ENCODE data around the gene SCNN1B. TPM values are rescaled to one million over a fixed set of nuclear protein-coding genes. Genes with fewer than 3 reads are reported as not detected.

Gene SCNN1B
- total and polyA plus RNA-seq, 9 donors, result 0.13 to 2.5 (median 1.0) TPM; not detected in 1

DNA sequence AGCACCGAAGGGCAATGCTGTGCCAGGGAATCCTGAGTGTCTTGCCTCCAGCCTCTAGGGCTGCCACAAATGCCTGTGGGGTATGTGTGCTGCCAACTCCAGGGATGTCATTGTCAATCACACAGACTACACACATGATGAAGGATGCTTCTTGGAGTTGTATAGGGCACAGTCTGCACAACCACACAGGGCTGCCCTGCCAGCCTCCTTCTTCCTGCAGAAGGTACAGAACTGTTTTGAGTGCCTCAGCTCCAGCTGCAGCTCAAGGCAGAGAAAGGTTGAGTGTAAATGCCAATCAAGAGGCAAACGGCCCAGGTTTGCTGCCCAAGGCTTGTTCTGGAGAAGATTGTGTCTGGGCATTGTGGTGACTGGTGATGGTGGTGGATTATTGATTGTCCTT, 15.6 kb downstream of the SCNN1B start:
- Histone ChIP-seq H3K4me1 (ENCODE audit: insufficient read depth) (no peaks in the 10 kb centered on the region), H3K36me3 (no peaks in the 10 kb centered on the region), H3K27ac (no peak overlapping the region), H3K4me3 (no peak overlapping the region), H3K27me3 (no peaks in the 10 kb centered on the region), H3K9me3 (no peaks in the 10 kb centered on the region)
- no peak for DNase-seq
- 48 to 64% (median 53%) methylated on average over 2 of the region's 2 CpGs for WGBS, 3 donors
- TF ChIP-seq POLR2A (IDR thresholded peaks at IDR 0.05), result no peak
- no peak for TF ChIP-seq EP300 (IDR thresholded peaks at IDR 0.05)
- TF ChIP-seq, protein P1, sequence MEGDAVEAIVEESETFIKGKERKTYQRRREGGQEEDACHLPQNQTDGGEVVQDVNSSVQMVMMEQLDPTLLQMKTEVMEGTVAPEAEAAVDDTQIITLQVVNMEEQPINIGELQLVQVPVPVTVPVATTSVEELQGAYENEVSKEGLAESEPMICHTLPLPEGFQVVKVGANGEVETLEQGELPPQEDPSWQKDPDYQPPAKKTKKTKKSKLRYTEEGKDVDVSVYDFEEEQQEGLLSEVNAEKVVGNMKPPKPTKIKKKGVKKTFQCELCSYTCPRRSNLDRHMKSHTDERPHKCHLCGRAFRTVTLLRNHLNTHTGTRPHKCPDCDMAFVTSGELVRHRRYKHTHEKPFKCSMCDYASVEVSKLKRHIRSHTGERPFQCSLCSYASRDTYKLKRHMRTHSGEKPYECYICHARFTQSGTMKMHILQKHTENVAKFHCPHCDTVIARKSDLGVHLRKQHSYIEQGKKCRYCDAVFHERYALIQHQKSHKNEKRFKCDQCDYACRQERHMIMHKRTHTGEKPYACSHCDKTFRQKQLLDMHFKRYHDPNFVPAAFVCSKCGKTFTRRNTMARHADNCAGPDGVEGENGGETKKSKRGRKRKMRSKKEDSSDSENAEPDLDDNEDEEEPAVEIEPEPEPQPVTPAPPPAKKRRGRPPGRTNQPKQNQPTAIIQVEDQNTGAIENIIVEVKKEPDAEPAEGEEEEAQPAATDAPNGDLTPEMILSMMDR (IDR thresholded peaks at IDR 0.05), result no peak
- intact Hi-C loops (cut with DNase I), result no loop called here

DNA sequence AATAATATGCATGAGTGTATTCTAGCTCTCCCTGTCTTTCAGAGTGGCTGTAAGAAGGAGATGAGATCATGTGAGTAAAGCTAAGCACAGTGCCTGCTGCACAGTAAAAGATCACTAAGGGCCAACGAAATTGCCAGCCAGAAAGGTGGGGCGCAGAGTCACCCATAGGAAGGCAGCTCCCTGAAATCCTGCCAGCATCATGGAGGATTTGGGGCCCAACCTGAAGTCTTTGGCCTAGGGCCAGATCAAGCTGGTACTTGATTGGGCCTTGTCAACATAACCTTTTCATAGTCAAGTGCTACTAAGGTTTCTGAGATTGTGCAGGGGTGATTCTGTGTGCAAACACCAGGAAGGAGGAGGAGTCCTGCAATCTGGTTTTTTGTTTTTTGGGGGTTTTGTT, 16.5 kb downstream of the SCNN1B start:
- H3K36me3 ChIP-seq, result no peaks in the 10 kb centered on the region
- 80 to 94% (median 87%) methylated on average over 2 of the region's 2 CpGs for WGBS, 3 donors
- no peaks in the 10 kb centered on the region for H3K4me1 ChIP-seq (ENCODE audit: insufficient read depth)
- TF ChIP-seq EP300 (IDR thresholded peaks at IDR 0.05) (no peak), POLR2A (IDR thresholded peaks at IDR 0.05) (no peak)
- TF ChIP-seq, protein P1 (IDR thresholded peaks at IDR 0.05), result no peak
- intact Hi-C loops (cut with DNase I), result no loop called here
- no peak overlapping the region for H3K27ac ChIP-seq
- no peaks in the 10 kb centered on the region for H3K27me3 ChIP-seq
- no peak overlapping the region for H3K4me3 ChIP-seq
- H3K9me3 ChIP-seq, result no peaks in the 10 kb centered on the region
- DNase-seq, result no peak

DNA sequence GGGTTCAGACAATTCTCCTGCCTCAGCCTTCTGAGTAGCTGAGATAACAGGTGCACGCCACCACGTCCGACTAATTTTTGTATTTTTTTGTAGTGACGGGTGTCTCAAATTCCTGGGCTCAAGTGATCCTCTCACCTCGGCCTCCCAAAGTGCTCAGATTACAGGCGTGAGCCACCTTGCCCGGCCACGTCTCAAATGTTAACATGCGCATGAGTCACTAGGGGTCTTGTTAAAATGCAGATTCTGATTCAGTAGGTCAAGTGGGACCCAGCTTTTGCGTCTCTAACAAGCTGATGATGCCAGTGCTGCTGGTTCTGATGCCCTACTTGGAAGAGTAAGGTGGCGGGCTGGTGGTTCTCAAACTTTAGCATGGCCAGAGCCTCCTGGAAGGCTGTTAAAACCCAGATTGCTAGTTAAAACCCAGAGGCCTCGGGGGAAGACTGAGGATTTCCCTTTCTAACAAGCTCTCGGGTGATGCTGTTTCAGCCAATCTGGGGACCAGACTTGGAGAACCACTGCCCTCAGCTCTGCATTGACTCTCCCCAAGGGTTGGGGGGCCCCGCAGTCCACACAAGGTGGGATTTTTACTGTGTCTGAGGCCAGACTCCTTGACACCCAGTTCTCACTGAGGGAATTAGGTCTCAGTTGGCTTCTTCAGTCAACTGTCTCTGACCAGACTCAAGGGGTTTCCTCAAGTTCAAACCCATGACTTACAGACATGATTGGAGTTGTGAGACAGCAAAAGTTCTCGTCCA, 17.9 kb downstream of the SCNN1B start:
- intact Hi-C loops (cut with DNase I), result no loop called here
- H3K27ac ChIP-seq, result no peak overlapping the region
- TF ChIP-seq EP300 (IDR thresholded peaks at IDR 0.05), result no peak
- TF ChIP-seq, protein P1 (IDR thresholded peaks at IDR 0.05), result no peak
- TF ChIP-seq POLR2A (IDR thresholded peaks at IDR 0.05), result no peak
- no peak overlapping the region for H3K4me3 ChIP-seq
- no peaks in the 10 kb centered on the region for H3K4me1 ChIP-seq (ENCODE audit: insufficient read depth)
- no peaks in the 10 kb centered on the region for H3K9me3 ChIP-seq
- no peaks in the 10 kb centered on the region for H3K36me3 ChIP-seq
- no peaks in the 10 kb centered on the region for H3K27me3 ChIP-seq
- WGBS, 3 donors, result 77 to 82% (median 80%) methylated on average over 15 of the region's 15 CpGs
- no peak for DNase-seq

DNA sequence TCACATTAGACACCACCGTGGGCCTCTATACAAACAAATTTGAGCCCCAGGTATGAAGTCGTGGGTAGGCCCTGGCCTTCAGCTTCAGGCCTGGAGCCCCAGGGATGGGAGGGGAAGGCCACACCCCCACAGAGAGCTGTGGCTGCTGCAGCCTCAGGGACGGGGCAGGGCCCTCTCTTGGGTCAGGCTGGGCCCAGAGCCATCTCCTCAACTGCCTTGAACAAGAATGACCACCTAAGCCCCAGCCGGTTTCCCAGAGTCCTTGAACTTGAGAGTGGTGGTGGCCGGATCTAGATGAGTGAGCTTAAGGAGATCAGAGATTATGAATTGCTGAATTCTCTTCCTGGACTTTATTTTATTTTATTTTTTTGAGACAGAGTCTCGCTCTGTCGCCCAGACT, 18.6 kb downstream of the SCNN1B start:
- DNase-seq, result no peak
- no peaks in the 10 kb centered on the region for H3K27me3 ChIP-seq
- WGBS, 3 donors, result 57 to 65% (median 63%) methylated on average over 7 of the region's 7 CpGs
- H3K4me1 ChIP-seq (ENCODE audit: insufficient read depth), result no peaks in the 10 kb centered on the region
- H3K4me3 ChIP-seq, result no peak overlapping the region
- no peaks in the 10 kb centered on the region for H3K9me3 ChIP-seq
- TF ChIP-seq, protein P1 (IDR thresholded peaks at IDR 0.05), result no peak
- TF ChIP-seq POLR2A (IDR thresholded peaks at IDR 0.05) (no peak), EP300 (IDR thresholded peaks at IDR 0.05) (no peak)
- no peaks in the 10 kb centered on the region for H3K36me3 ChIP-seq
- no peak overlapping the region for H3K27ac ChIP-seq
- intact Hi-C loops (cut with DNase I), result no loop called here
